22Rv1 (cell line): Measurements from ENCODE around the gene CABLES2.

Experiments used
- H3K27ac ChIP-seq: fragments of 450-650 bp; 2 replicates; pipeline ENCODE4 v1.5.1; 2017
- CTCF ChIP-seq: fragments of 450-650 bp; IDR thresholded peaks from 2 replicates; pipeline ENCODE4 v1.5.1; 2017; ENCODE audit warnings: mild to moderate bottlenecking
- ZFX ChIP-seq: fragments of 450-650 bp; IDR thresholded peaks from 2 replicates; pipeline ENCODE4 v1.6.1; 2017; ENCODE audit warnings: antibody characterized with exemption, borderline replicate concordance

Gene CABLES2

GRCh38 chr20:62400541-62400940, 6.5 kb downstream of the CABLES2 start:
- no peak for TF ChIP-seq ZFX
- TF ChIP-seq CTCF, result no peak
- no peak overlapping the region for H3K27ac ChIP-seq

- no peak for TF ChIP-seq ZFX
- TF ChIP-seq CTCF, result no peak
- H3K27ac ChIP-seq, result no peak overlapping the region
These were observed 7.1 kb downstream of the CABLES2 start for GRCh38 chr20:62400021-62400420.

GRCh38 chr20:62398120-62398821, 8.8 kb downstream of the CABLES2 start:
- no peak for TF ChIP-seq ZFX
- TF ChIP-seq CTCF, result no peak
- no peak overlapping the region for H3K27ac ChIP-seq

GRCh38 chr20:62396367-62397239, 10.5 kb downstream of the CABLES2 start:
- no peak overlapping the region for H3K27ac ChIP-seq
- TF ChIP-seq ZFX, result no peak
- TF ChIP-seq CTCF, result no peak

DNA sequence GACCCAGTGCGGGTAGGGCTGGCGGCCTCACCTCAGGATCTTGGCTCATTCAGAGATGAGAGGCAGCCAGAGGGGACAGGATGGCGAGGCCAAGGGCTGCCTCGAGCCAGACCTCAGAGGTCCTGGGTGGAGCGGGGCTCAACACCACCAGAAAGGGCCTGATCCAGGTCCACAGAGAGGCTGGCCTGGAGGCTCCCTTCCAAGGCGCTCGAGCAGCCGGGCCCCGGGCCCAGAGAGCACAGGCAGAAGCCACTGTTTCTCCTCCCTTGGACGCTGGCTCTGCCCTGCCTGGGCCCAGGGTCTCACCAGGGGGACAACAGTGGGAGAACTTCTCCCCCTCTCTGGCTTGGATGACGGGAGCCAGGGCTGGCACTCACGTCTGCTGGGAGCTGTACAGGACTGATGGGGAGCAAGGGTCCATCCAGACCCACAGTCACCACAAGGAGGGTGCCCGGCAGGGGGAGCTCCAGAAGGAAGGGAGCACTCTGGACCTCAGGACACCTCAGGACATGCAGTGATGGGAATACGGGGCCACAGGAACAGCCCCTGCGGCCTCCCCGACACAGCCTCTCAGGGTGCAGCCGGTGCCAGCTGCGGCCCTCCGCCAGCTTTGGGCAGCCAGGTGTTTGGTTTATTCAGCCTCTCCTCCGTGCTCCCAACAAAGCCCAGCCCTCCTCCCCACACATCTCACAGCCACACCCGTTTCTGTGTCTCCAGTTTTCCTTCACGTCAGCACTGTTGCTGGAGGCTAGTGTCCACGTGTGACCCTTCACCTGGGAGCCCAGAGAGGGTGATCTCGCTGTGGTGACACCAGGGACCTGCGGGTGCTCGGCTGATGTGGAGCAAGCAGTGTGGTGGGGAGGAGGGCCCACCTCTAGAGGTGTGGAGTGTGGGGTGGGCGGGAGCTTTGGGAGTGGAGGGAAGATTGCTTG, 11.5 kb downstream of the CABLES2 start:
- TF ChIP-seq ZFX (no peak), CTCF (no peak)

GRCh38 chr20:62394248-62395245, 12.5 kb downstream of the CABLES2 start:
- no peak overlapping the region for H3K27ac ChIP-seq
- TF ChIP-seq ZFX, result no peak
- TF ChIP-seq CTCF, result no peak

More for the DNA sequence above, 11.5 kb downstream of the CABLES2 start:
- H3K27ac ChIP-seq, result no peak overlapping the region
